Transverse colon (tissue), 3 donors: ENCODE measurements around the gene WNT5B.
A peak's percentile ranks its signal among the peaks of the same experiment; 100 is the strongest.

Experiments used
- POLR2A ChIP-seq: fragments of 450-650 bp; IDR thresholded peaks from one replicate; pipeline ENCODE4 v1.6.1; 2016; ENCODE audit warnings: antibody characterized with exemption, mild to moderate bottlenecking, moderate library complexity
- POLR2AphosphoS5 ChIP-seq, 3 donors: sonication (generic); formaldehyde crosslinking; IDR thresholded peaks; one replicate each; pipeline ENCODE4 v1.6.1; 2016; ENCODE audit warnings: antibody characterized with exemption in 3 of 3

- TF ChIP-seq POLR2A: peak; percentile 13
- TF ChIP-seq POLR2AphosphoS5 (IDR thresholded peaks at IDR 0.05): no peak
Observed at GRCh38 chr12:1595690-1596347, 33.2 kb upstream of the WNT5B start.
